ENCODE results near the gene KLHL22.

- TF ChIP-seq CTCF (IDR thresholded peaks at IDR 0.05; ENCODE audit: low read depth, low read length, poor library complexity, severe bottlenecking) (no peak), EZH2phosphoT487 (IDR thresholded peaks at IDR 0.05; ENCODE audit: borderline replicate concordance, low read length) (no peak)
Observed at GRCh38 chr22:20457506-20458240, 37.9 kb downstream of the KLHL22 start.

All from DOHH2 (cell line).